Loucy (cell line): Measurements from ENCODE around the gene YEATS4.

Experiments used
- H2AFZ ChIP-seq: fragments of 200-600 bp; sonication (generic); 2 replicates; pipeline ENCODE4 v1.6.0; 2016; ENCODE audit warnings: antibody characterized with exemption, mild to moderate bottlenecking, low read length, moderate library complexity
- H3F3A ChIP-seq: fragments of 200-600 bp; 2 replicates; pipeline ENCODE4 v1.6.0; 2016; ENCODE audit warnings: antibody characterized with exemption, low read depth, mild to moderate bottlenecking
- H3K27me3 ChIP-seq: fragments of 200-600 bp; sonication (generic); 2 replicates; pipeline ENCODE4 v1.6.1; 2014; ENCODE audit warnings: low read length, mild to moderate bottlenecking; ENCODE audit not compliant: insufficient read depth, poor library complexity, severe bottlenecking
- H3K36me3 ChIP-seq: fragments of 200-600 bp; sonication (generic); 2 replicates; pipeline ENCODE4 v1.6.1; 2016; ENCODE audit warnings: low read length; ENCODE audit not compliant: insufficient read depth
- H3K4me1 ChIP-seq: fragments of 200-600 bp; sonication (generic); 2 replicates; pipeline ENCODE4 v1.5.1; 2014; ENCODE audit warnings: low read length, mild to moderate bottlenecking; ENCODE audit not compliant: insufficient read depth, poor library complexity, severe bottlenecking
- H3K4me2 ChIP-seq: fragments of 200-600 bp; sonication (generic); 2 replicates; pipeline ENCODE4 v1.6.0; 2014; ENCODE audit warnings: antibody characterized with exemption, low read length, low read depth, mild to moderate bottlenecking; ENCODE audit not compliant: poor library complexity, severe bottlenecking
- H3K4me3 ChIP-seq: fragments of 200-600 bp; sonication (generic); 2 replicates; pipeline ENCODE4 v1.5.1; 2014; ENCODE audit warnings: low read length, mild to moderate bottlenecking, mixed read lengths; ENCODE audit not compliant: poor library complexity, severe bottlenecking
- H3K79me2 ChIP-seq: fragments of 200-600 bp; sonication (generic); 2 replicates; pipeline ENCODE4 v1.6.1; 2014; ENCODE audit warnings: low read length; ENCODE audit not compliant: insufficient read depth
- H3K9ac ChIP-seq: fragments of 200-600 bp; sonication (generic); 2 replicates; pipeline ENCODE4 v1.6.0; 2014; ENCODE audit warnings: mild to moderate bottlenecking, low read depth, low read length, moderate library complexity; ENCODE audit not compliant: poor library complexity, severe bottlenecking
- H3K9me2 ChIP-seq: fragments of 200-600 bp; sonication (generic); replicated peaks from 2 replicates; pipeline ENCODE4 v1.6.1; 2016; ENCODE audit warnings: low read depth, low read length, mixed read lengths
- H3K9me3 ChIP-seq: fragments of 200-600 bp; sonication (generic); 2 replicates; pipeline ENCODE4 v1.6.1; 2014; ENCODE audit warnings: mild to moderate bottlenecking, antibody characterized with exemption, low read length, low read depth; ENCODE audit not compliant: insufficient read depth
- H4K20me1 ChIP-seq: fragments of 200-600 bp; sonication (generic); 2 replicates; pipeline ENCODE4 v1.6.0; 2014; ENCODE audit warnings: antibody characterized with exemption, low read length, mild to moderate bottlenecking; ENCODE audit not compliant: insufficient read depth, poor library complexity, severe bottlenecking
- EZH2phosphoT487 ChIP-seq: fragments of 200-600 bp; IDR thresholded peaks from 2 replicates; pipeline ENCODE4 v1.6.1; 2018; ENCODE audit warnings: antibody characterized with exemption, mild to moderate bottlenecking, moderate library complexity, borderline replicate concordance
- TF ChIP-seq, protein P1 (sequence below): fragments of 200-600 bp; sonication (generic); conservative IDR thresholded peaks from 2 replicates; pipeline ENCODE4 v1.5.1; 2014; ENCODE audit warnings: mild to moderate bottlenecking, antibody characterized with exemption, low read length

The YEATS4 gene

DNA sequence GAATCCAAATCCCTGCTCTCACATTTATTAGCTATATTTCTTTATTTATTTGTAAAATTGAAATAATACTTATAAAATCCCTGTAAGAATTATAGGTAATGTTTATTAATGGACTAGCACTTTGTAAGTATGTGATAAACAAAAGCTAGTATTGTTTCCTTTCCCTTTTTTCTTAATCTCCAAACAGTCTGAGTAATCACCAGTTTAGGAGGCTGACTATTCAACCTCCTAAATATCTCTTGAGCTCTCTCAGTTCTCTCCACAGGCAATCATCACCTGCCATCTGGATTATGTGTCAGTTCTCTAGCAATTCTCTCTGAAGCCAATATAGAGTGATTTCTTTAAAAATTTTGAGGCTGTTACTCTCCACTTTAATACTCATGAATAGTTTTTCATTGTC, 20.6 kb upstream of the YEATS4 start:
- H3F3A ChIP-seq, result no peaks in the 10 kb centered on the region
- no peak overlapping the region for H3K4me3 ChIP-seq
- H2AFZ ChIP-seq, result no peak overlapping the region
- H3K4me1 ChIP-seq, result no peaks in the 10 kb centered on the region
- no peaks in the 10 kb centered on the region for H3K9me3 ChIP-seq
- TF ChIP-seq EZH2phosphoT487, result no peak
- TF ChIP-seq, protein P1, sequence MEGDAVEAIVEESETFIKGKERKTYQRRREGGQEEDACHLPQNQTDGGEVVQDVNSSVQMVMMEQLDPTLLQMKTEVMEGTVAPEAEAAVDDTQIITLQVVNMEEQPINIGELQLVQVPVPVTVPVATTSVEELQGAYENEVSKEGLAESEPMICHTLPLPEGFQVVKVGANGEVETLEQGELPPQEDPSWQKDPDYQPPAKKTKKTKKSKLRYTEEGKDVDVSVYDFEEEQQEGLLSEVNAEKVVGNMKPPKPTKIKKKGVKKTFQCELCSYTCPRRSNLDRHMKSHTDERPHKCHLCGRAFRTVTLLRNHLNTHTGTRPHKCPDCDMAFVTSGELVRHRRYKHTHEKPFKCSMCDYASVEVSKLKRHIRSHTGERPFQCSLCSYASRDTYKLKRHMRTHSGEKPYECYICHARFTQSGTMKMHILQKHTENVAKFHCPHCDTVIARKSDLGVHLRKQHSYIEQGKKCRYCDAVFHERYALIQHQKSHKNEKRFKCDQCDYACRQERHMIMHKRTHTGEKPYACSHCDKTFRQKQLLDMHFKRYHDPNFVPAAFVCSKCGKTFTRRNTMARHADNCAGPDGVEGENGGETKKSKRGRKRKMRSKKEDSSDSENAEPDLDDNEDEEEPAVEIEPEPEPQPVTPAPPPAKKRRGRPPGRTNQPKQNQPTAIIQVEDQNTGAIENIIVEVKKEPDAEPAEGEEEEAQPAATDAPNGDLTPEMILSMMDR, result no peak
- no peaks in the 10 kb centered on the region for H3K79me2 ChIP-seq
- H3K4me2 ChIP-seq, result no peak overlapping the region
- H3K9me2 ChIP-seq, result no peaks in the 10 kb centered on the region
- no peak overlapping the region for H3K9ac ChIP-seq
- no peaks in the 10 kb centered on the region for H3K36me3 ChIP-seq
- H3K27me3 ChIP-seq, result no peaks in the 10 kb centered on the region
- H4K20me1 ChIP-seq, result no peaks in the 10 kb centered on the region

DNA sequence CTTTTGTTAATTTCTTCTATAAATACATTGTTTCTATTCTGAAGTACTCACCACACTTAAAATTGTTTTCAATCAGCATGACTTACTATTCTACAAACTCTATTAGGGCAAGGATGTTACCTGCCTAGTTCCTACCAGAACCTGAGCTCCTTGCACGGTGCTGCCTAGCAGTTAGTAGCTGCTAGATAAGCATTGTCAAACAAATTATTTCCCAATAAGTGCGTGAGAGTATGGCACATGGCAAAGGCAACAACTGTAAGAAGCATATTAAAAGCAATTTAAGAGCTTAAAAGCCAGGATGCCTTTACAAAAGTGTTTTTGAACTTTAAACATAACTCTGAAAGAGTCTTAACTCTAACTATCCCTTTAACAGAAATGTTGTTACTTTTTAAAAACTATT, 19.5 kb upstream of the YEATS4 start:
- H3K9me3 ChIP-seq, result no peaks in the 10 kb centered on the region
- no peak overlapping the region for H3K4me2 ChIP-seq
- no peaks in the 10 kb centered on the region for H3F3A ChIP-seq
- no peaks in the 10 kb centered on the region for H3K9me2 ChIP-seq
- no peak overlapping the region for H3K9ac ChIP-seq
- no peaks in the 10 kb centered on the region for H3K4me1 ChIP-seq
- TF ChIP-seq EZH2phosphoT487, result no peak
- TF ChIP-seq, protein P1, result no peak
- H3K4me3 ChIP-seq, result no peak overlapping the region
- H3K79me2 ChIP-seq, result no peaks in the 10 kb centered on the region
- no peak overlapping the region for H2AFZ ChIP-seq
- H4K20me1 ChIP-seq, result no peaks in the 10 kb centered on the region
- H3K36me3 ChIP-seq, result no peaks in the 10 kb centered on the region
- no peaks in the 10 kb centered on the region for H3K27me3 ChIP-seq

- H3K36me3 ChIP-seq, result no peaks in the 10 kb centered on the region
- no peaks in the 10 kb centered on the region for H3F3A ChIP-seq
- no peaks in the 10 kb centered on the region for H3K4me1 ChIP-seq
- H4K20me1 ChIP-seq, result no peaks in the 10 kb centered on the region
- H3K4me2 ChIP-seq, result no peak overlapping the region
- no peak overlapping the region for H3K4me3 ChIP-seq
- no peaks in the 10 kb centered on the region for H3K79me2 ChIP-seq
- no peaks in the 10 kb centered on the region for H3K27me3 ChIP-seq
- no peak overlapping the region for H2AFZ ChIP-seq
- no peak overlapping the region for H3K9ac ChIP-seq
- no peaks in the 10 kb centered on the region for H3K9me2 ChIP-seq
- no peak for TF ChIP-seq EZH2phosphoT487
- TF ChIP-seq, protein P1, result no peak
- H3K9me3 ChIP-seq, result no peaks in the 10 kb centered on the region
These were observed 18.2 kb upstream of the YEATS4 start for GRCh38 chr12:69341328-69341727.
